K562 (cell line): ENCODE results near the gene TNFAIP8L2. TPM values are rescaled to one million over a fixed set of nuclear protein-coding genes. Genes with fewer than 3 reads are reported as not detected.

ENCODE experiments used
- BRD9 ChIP-seq: fragments of 450-650 bp; IDR thresholded peaks from 2 replicates; pipeline ENCODE4 v1.6.1; 2018; ENCODE audit warnings: low read depth; ENCODE audit not compliant: partially characterized antibody
- CTBP1 ChIP-seq: fragments of 450-650 bp; IDR thresholded peaks from 2 replicates; pipeline ENCODE4 v1.6.1; 2016; ENCODE audit warnings: borderline replicate concordance
- FOXP1 ChIP-seq: sonication (generic); formaldehyde crosslinking; IDR thresholded peaks from 2 replicates; pipeline ENCODE4 v1.8.0; 2022; ENCODE audit warnings: mild to moderate bottlenecking, missing genetic modification reagents
- HDGF ChIP-seq: fragments of 450-650 bp; IDR thresholded peaks from 2 replicates; pipeline ENCODE4 v1.6.1; 2016
- PHB ChIP-seq: fragments of 250-450 bp; sonication (Bioruptor Pico); IDR thresholded peaks from 2 replicates; pipeline ENCODE4 v1.5.0; 2021
- TAF9B ChIP-seq: fragments of 450-650 bp; IDR thresholded peaks from 2 replicates; pipeline ENCODE4 v1.6.1; 2018; ENCODE audit warnings: mild to moderate bottlenecking; ENCODE audit not compliant: partially characterized antibody
- TEAD4 ChIP-seq, 2 experiments: sonication (generic) in 1 of 2; formaldehyde crosslinking in 1 of 2; IDR thresholded peaks; 2 replicates each; pipeline versions ENCODE4 v1.6.1 to v1.8.0; 2012 to 2022; ENCODE audit warnings: borderline replicate concordance in 1 of 2, inconsistent platforms in 1 of 2, low read length in 1 of 2, mild to moderate bottlenecking in 1 of 2, missing genetic modification reagents in 1 of 2
- VEZF1 ChIP-seq: fragments of 200-800 bp; sonication (Bioruptor generic); IDR thresholded peaks from 2 replicates; pipeline ENCODE4 v1.6.1; 2017; ENCODE audit warnings: missing genetic modification characterization, missing compliant biosample characterization
- ZBTB26 ChIP-seq: fragments of 450-650 bp; formaldehyde crosslinking; IDR thresholded peaks from 2 replicates; pipeline ENCODE4 v1.4.0; 2022; ENCODE audit warnings: missing genetic modification characterization
- ZNF274 ChIP-seq: IDR thresholded peaks from 2 replicates; pipeline ENCODE4 v1.6.1; 2011; ENCODE audit warnings: low read depth, mild to moderate bottlenecking, low read length, moderate library complexity, borderline replicate concordance
- polyA plus RNA-seq, 8 experiments: library from polyadenylated mRNA; depleted of rRNA in 4 of 8; stranded (reverse) in 5 of 8; unstranded in 3 of 8; fragments of >200 nt; fragmentation: Nextera tagmentation in 2 of 8; fragmentation: Illumina TruSeq in 1 of 8; extraction: Ambion mirVana in 2 of 8; extraction: Trizol in 1 of 8; gene quantifications; 2 replicates each; pipeline versions ENCODE4 v1.2.1 to v1.2.3, GENCODE V29; 2011 to 2014; ENCODE audit warnings: inconsistent platforms in 1 of 8, missing spikeins in 1 of 8
- total RNA-seq, 7 experiments: library from RNA; depleted of rRNA in 6 of 7; stranded (reverse); fragments of >200 nt in 6 of 7; fragmentation: Illumina TruSeq in 2 of 7; extraction: Trizol in 2 of 7; gene quantifications; 2 replicates each; pipeline versions ENCODE4 v1.2.1 to v1.2.3, GENCODE V29; 2011 to 2021; ENCODE audit warnings: low replicate concordance in 1 of 7
- TF ChIP-seq, protein P1 (sequence below): fragments of 450-650 bp; IDR thresholded peaks from 2 replicates; pipeline ENCODE4 v1.6.1; 2016; ENCODE audit warnings: low read depth

Gene TNFAIP8L2
- total and polyA plus RNA-seq, 9 of the 15 experiments (the other 6 are each of a cell fraction or from before 2014, with no cell fraction given), result 0.05 to 1.7 (median 0.52) TPM

DNA sequence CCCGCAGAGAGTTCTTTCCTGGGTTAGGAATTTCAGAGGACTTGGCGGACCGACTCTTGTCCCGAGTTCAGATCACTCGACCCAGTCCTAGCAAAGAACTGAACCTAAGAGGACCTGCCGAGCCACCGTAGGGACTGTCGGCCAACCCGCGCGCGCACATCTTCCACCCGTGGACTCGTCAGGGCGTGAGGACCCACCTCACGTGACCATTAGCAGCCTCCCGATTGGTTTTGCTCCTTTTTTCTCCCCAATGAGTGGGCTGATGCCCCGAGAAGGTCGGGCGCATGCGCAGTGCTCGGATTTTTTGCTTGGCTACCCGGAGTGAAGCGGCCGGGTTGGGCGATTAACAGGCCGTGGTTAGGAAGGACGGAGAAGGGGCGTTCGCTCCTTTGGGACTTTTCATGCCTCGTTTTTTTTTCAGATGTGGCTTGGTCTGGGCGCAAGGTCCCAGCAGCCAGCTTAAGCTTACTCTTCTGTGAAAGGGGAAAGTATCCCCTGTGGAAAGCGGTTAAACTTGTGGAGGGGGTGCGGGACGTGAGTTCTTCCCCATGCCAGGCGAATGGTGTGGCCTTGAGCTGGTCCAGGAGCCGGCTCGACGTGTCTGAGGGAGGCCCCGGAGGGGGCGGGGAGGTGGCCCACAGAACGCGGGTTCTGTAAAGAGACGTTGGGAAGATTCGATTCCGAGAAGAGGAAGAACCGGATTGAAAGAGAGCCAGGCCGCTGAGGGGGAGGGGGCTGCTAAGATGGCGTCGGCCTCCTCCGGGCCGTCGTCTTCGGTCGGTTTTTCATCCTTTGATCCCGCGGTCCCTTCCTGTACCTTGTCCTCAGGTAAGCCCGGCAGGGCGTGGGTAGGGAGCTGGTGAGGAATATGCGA lies 42.0 kb downstream of the TNFAIP8L2 start, which contains the start of gene PIP5K1A (continued):
- TF ChIP-seq ZBTB26 (CRISPR knock-in tag) (no peak), TEAD4 (IDR thresholded peaks at IDR 0.05; ENCODE audit: low read length) (no peak), TEAD4 (CRISPR knock-in tag; IDR thresholded peaks at IDR 0.05; ENCODE audit: borderline replicate concordance) (no peak), CTBP1 (no peak), TAF9B (peak; percentile 40), ZNF274 (no peak), PHB (no peak), HDGF (no peak), FOXP1 (CRISPR knock-in tag) (0 out of 2 replicates have a peak, but pooled peaks have one; percentile 38), VEZF1 (CRISPR knock-in tag) (peak; percentile 51), BRD9 (no peak)
- TF ChIP-seq, protein P1, sequence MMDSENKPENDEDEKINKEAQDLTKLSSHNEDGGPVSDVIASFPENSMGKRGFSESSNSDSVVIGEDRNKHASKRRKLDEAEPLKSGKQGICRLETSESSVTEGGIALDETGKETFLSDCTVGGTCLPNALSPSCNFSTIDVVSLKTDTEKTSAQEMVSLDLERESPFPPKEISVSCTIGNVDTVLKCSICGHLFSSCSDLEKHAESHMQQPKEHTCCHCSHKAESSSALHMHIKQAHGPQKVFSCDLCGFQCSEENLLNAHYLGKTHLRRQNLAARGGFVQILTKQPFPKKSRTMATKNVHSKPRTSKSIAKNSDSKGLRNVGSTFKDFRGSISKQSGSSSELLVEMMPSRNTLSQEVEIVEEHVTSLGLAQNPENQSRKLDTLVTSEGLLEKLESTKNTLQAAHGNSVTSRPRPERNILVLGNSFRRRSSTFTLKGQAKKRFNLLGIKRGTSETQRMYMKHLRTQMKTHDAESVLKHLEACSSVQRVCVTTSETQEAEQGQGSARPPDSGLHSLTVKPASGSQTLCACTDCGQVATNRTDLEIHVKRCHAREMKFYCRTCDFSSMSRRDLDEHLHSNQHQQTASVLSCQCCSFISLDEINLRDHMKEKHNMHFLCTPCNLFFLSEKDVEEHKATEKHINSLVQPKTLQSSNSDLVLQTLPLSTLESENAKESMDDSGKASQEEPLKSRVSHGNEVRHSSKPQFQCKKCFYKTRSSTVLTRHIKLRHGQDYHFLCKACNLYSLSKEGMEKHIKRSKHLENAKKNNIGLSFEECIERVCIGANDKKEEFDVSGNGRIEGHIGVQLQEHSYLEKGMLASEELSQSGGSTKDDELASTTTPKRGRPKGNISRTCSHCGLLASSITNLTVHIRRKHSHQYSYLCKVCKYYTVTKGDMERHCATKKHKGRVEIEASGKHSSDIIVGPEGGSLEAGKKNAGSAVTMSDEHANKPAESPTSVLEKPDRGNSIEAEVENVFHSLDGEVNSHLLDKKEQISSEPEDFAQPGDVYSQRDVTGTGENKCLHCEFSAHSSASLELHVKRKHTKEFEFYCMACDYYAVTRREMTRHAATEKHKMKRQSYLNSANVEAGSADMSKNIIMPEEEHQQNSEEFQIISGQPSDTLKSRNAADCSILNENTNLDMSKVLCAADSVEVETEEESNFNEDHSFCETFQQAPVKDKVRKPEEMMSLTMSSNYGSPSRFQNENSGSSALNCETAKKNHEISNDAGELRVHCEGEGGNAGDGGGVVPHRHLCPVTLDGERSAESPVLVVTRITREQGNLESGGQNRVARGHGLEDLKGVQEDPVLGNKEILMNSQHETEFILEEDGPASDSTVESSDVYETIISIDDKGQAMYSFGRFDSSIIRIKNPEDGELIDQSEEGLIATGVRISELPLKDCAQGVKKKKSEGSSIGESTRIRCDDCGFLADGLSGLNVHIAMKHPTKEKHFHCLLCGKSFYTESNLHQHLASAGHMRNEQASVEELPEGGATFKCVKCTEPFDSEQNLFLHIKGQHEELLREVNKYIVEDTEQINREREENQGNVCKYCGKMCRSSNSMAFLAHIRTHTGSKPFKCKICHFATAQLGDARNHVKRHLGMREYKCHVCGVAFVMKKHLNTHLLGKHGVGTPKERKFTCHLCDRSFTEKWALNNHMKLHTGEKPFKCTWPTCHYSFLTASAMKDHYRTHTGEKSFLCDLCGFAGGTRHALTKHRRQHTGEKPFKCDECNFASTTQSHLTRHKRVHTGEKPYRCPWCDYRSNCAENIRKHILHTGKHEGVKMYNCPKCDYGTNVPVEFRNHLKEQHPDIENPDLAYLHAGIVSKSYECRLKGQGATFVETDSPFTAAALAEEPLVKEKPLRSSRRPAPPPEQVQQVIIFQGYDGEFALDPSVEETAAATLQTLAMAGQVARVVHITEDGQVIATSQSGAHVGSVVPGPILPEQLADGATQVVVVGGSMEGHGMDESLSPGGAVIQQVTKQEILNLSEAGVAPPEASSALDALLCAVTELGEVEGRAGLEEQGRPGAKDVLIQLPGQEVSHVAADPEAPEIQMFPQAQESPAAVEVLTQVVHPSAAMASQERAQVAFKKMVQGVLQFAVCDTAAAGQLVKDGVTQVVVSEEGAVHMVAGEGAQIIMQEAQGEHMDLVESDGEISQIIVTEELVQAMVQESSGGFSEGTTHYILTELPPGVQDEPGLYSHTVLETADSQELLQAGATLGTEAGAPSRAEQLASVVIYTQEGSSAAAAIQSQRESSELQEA, result peak; percentile 91
